HG03175 (cell line): ENCODE measurements around the gene ZIC4.

ENCODE experiments used
- ATAC-seq: cut with Tn5 transposase; IDR thresholded peaks from one replicate; pipeline ENCODE4 v1.9.1; 2021; ENCODE audit warnings: mild to moderate bottlenecking, moderate library complexity; ENCODE audit not compliant: unreplicated experiment

Gene ZIC4

DNA sequence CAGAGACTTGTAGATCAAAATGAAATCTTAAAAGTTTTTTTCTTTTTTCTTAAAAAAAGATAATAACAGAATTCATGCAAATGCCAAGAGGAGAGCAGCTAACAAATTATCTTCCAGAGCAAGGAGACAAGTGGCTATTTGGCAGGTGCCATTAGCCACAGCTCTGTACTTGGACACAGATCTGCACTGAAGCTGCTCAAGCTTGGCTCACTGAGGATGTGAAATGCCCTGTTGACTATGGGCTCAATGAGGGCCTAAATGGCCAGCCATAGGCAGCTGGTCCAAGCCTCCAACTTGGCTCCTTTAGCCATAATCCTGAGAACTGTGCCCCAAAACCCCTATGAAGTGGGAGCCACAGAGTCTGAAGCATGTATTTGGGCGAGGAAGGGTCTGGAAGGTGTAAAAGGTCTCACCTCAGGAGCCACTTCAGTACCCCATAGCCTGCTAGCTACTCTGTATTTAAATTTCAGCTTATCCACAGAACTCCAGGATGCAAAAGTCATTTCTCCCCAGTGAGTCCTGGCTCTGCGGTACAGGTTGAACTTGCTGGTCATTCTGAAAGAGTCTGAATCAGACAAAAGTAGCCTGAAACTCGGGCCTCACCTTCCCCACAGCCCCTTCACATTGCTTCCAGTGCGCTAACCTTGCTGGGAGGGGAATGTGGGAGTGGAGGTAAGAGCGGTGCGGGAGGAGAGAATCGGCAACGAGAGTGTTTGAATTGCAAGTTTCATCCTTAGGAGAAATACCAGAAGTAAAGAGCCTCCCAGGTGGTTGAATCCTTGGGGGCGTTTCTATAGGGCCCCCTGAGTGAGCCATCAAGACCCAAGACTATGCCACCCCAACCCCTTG is 48.0 kb downstream of the ZIC4 start:
- no peak for ATAC-seq

DNA sequence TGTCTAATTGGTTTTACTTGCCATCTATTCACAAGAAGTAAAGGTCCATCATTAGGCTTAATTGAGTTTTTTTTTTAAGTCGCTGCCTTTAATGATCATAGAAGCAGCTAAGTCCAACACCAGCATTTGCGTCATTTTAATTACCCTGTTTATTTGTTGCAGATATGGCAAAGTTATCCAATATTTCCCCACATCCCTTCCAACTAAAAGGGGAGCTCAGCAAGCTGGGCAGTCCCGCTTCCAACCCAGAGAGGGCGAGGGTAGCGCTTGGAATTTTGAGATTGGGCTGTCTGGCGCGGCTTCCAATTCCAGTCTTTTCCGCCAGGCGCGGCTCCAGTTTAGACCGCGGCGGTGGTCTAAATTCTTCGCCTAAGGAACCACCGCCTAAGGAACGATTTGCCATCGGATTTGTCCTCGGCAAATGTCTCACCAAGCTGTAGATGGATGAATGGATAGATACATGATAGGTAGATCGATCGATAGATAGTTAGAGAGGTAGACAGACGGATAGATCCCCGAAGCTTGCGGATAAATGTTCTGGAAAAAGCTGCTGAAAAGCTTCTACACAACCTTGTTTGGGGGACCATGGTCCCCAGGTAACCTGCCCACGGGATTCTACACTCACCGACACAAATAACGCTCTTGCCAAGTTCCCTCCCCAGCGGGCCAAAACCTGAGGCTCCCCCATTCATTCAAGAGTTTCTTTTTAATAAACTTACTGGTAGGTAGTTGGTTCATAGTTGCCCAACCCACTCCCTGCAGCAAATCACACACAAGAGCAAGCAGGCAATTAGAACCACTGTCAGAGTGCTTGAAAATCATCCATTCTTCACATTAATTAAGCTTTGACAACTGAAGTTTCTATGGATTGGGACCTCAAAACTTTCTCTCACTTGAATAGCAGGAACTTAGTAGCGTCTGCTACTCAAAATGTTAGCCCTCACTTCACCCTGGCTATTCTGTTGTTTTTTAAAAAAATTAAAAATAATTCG is 49.1 kb downstream of the ZIC4 start:
- no peak for ATAC-seq

GRCh38 chr3:147356145-147356908 is 50.0 kb downstream of the ZIC4 start:
- ATAC-seq: no peak

DNA sequence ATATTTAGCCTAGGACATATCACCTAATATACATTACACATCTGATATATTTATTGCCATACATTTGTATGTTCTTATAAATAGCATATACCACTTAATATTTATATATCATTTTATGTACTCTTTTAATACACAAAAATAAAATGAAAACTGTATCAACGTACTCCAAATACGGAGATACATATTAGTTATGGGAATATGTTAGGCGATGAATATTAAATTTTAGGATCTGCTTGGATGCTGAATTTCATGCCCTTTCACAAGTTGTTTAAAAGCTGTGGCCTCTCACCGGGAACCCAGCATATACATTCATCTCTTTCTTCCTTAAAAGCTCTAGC is 50.6 kb downstream of the ZIC4 start:
- ATAC-seq: no peak

DNA sequence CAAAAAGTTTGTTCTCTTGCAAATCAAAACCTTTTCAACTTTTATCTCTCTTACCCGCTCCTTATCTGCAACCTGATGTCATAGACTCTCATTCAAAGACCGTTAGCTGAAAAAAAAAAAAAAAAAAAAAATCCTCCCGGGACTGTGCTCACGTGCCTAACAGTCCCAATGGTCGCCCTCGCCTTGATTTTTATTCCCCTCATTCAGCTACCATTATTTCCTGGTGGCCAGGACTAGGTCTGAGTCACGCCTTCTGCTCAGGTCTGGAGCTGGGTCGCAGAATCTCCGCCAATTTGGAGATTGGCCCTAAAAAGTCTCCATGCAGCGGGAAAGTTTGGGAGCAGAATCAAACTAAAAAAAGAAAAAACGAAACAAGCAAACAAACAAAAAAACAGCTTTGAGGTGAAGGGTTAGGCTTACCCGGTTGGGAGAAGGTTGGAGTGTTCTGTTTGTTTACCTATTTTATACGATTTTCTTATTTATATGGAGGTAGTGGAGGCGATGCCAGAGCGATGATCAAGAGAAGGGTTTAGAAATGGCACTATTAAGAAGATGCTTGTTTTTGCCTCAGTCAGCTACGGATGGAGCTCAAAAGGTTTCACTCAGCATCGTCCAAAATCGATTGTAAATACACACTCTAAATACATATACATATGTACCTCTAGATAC is 51.1 kb downstream of the ZIC4 start:
- no peak for ATAC-seq

- ATAC-seq: no peak
Observed at GRCh38 chr3:147354623-147355022, 51.7 kb downstream of the ZIC4 start.

GRCh38 chr3:147351301-147351700 is 55.0 kb downstream of the ZIC4 start:
- ATAC-seq: no peak

GRCh38 chr3:147348976-147349375 is 57.4 kb downstream of the ZIC4 start:
- no peak for ATAC-seq

- no peak for ATAC-seq
Observed at GRCh38 chr3:147343926-147344325, 62.4 kb downstream of the ZIC4 start.

DNA sequence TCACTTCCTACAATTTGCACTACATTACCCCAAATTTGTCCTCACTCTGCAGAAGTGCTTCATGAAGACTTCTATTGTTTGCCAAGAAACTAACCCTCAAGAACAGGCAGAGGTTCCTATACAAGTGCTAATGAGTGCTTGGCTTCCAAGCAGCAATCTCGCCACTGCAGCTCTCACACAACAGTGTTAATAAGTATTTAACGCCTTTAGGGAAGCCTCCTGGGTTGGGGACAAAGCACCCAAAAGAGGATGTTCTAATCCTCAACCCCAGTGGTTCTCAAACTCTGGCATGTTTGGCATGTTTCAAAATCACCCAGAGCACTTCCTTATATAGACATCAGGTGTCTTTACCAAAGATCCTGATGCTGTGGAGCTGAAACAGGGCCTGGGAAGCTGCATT is 64.6 kb downstream of the ZIC4 start:
- no peak for ATAC-seq

DNA sequence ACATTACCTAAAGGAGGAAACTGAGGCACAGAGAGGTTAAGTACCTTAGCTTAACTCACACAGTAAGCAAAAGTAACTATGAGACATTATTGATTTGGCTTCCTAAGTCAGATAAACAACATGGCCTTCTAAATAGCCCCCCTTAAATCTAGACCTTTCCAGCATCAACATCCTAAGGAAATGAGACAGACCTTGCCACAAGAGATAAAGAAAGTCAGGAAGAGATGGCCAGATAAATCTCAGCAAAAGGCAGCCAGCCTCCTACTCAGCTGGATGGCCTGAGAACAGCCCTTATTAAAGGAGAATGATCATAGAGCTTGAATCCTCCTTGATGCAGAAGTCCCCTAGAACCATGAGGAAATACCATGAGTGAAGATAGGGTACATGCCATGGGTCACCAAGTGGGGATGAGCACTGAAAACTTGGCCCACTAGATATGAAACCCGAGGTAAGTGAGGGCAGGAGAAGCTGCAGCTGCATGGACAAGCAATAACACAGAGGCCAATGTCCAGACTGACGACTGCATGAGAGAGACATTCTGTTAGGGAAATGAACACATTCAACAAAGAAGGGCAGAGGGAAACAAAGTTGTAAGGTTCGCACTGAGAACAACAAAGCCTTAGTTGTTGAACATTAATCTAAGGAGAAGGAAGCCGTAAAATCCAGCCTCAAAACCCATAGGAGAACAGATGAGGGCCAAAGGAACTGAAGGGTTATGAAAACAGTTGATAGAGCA is 69.6 kb downstream of the ZIC4 start:
- no peak for ATAC-seq
